HG02852 (cell line): ENCODE results near the gene OSBP2.
A peak's percentile ranks its signal among the peaks of the same experiment; 100 is the strongest.
"Not testable (repeated sequence)": the region's sequence is repeated elsewhere in the genome, so short reads cannot be mapped to it uniquely, and the experiment has no call there.

Experiments used
- ATAC-seq: cut with Tn5 transposase; IDR thresholded peaks from one replicate; pipeline ENCODE4 v1.9.1; 2021; ENCODE audit warnings: mild to moderate bottlenecking, moderate library complexity; ENCODE audit not compliant: unreplicated experiment

OSBP2 gene

GRCh38 chr22:30694640-30695350, at the start of gene OSBP2:
Gene OSBP2, plus strand, starts transcription at chr22:30694874. Its CDS starts 36 bp downstream, at chr22:30694910.
- no peak for ATAC-seq

GRCh38 chr22:30646518-30647160, 48.0 kb upstream of the OSBP2 start:
- ATAC-seq: no peak

GRCh38 chr22:30647536-30647935, 47.1 kb upstream of the OSBP2 start:
- no peak for ATAC-seq

GRCh38 chr22:30648825-30649224, 45.8 kb upstream of the OSBP2 start:
- no peak for ATAC-seq

GRCh38 chr22:30649430-30650007, 45.2 kb upstream of the OSBP2 start:
- peak; percentile 68 for ATAC-seq

GRCh38 chr22:30650508-30651116, 44.1 kb upstream of the OSBP2 start:
- no peak for ATAC-seq

- ATAC-seq: no peak
These were observed 41.8 kb upstream of the OSBP2 start for GRCh38 chr22:30652852-30653251.

- no peak for ATAC-seq
These were observed 40.3 kb upstream of the OSBP2 start for GRCh38 chr22:30654361-30654760.

- no peak for ATAC-seq
These were observed 39.1 kb upstream of the OSBP2 start for GRCh38 chr22:30655532-30655931.

- no peak for ATAC-seq
These were observed 32.6 kb upstream of the OSBP2 start for GRCh38 chr22:30662040-30662439.

- ATAC-seq: no peak
These were observed 29.9 kb upstream of the OSBP2 start for GRCh38 chr22:30664798-30665197.

GRCh38 chr22:30665266-30665665, 29.4 kb upstream of the OSBP2 start:
- ATAC-seq: no peak

GRCh38 chr22:30665786-30666185, 28.9 kb upstream of the OSBP2 start:
- ATAC-seq: no peak

- ATAC-seq: no peak
These were observed 27.6 kb upstream of the OSBP2 start for GRCh38 chr22:30667107-30667493.

GRCh38 chr22:30667494-30668385, 26.9 kb upstream of the OSBP2 start, which contains the start of gene DUSP18:
Gene DUSP18, minus strand, starts transcription at chr22:30667875. Its CDS starts 3,872 bp downstream, at chr22:30664003.
- ATAC-seq: peak; percentile 87

GRCh38 chr22:30668386-30668710, 26.3 kb upstream of the OSBP2 start:
- no peak for ATAC-seq

- ATAC-seq: no peak
These were observed 23.6 kb upstream of the OSBP2 start for GRCh38 chr22:30671071-30671470.

GRCh38 chr22:30673136-30673535, 21.5 kb upstream of the OSBP2 start:
- ATAC-seq: no peak

- no peak for ATAC-seq
These were observed 20.2 kb upstream of the OSBP2 start for GRCh38 chr22:30674482-30674881.

- no peak for ATAC-seq
These were observed 19.2 kb upstream of the OSBP2 start for GRCh38 chr22:30675436-30675835.

- not testable (repeated sequence) for ATAC-seq
These were observed 18.1 kb upstream of the OSBP2 start for GRCh38 chr22:30676565-30676964.
